ENCODE results near the gene CAPN11.

Gene CAPN11

DNA sequence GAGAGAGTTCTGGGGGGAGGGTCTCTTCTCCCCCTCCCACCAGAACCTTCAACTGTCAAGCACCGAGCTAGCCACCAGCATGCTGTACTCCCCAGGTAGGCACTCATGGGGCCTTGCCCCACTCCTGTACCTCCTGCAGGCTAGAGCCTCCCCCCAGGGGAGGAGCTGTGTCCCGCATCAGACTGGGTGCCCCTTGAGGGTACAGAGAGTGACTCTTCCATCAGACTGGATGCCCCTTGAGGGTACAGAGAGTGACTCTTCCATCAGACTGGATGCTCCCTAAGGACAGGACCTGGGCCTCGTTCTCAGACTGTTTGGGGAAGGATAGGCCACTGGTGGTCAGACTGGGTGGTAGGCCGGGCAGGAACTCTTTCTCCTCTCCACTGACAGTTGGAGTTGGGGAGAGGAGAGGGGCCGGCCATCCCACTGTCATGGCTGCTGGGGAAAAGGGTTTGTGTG is at the start of gene CAPN11:
Gene CAPN11 (plus strand): TSS at position 51 of the 459 bp plus-strand sequence. CDS start 29 bp downstream, at position 80.
- in situ Hi-C loops (cut with MboI; ENCODE audit: low sequenced_read_pairs), result no loop called here

DNA sequence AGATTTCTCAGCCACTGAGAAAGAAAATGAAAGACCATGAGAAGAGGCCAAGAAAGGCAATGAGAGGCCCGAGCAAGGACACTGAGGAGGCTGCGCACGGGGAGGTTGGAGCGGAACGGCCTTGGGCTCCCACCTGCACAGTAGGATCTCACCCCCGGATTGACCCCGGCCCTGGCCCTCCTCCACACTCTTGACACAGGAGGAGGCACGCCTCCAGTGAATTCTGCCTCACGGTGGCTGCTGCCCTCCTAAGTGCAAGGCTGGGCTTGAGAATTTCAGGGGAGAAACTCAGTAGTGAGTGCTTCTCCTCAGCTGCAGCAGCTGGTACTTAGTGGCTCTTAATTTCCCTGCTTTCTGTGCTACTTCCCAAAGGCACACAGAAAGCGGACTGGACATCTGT is 49.4 kb upstream of the CAPN11 start:
- in situ Hi-C loops (cut with MboI; ENCODE audit: low sequenced_read_pairs), result no loop called here

DNA sequence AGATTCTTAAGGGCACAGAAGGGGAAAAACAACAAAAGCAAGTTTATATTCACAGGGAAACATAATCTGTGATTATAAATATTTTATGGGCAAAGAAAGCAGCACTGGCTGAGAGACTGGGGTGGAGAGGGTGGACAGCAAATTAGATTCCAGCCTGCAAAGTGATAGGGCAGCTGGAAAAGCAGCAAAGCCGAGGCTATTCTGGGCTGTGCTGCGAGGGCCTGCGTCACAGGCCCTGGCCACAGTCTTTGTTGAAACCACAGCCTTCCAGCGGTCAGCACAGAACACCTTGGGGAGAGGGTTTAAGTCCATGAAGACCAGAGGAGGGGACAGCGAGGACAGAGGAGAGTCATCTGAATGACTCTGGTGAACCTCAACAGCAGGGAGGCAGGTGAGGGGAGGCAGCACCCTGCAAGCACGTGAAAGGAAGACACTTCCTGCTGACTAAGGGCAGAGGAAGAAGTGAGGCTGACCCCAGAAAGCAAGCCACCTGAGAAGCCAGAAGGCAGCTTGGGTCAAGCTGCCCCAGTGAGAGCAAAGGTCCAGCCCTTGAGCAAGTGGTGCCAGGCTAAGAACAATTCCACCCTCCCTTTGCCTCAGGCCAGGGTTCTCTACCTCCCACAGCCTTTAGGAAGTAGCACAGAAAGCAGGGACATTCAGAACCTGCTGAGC is 48.5 kb upstream of the CAPN11 start:
- in situ Hi-C loops (cut with MboI; ENCODE audit: low sequenced_read_pairs), result no loop called here

DNA sequence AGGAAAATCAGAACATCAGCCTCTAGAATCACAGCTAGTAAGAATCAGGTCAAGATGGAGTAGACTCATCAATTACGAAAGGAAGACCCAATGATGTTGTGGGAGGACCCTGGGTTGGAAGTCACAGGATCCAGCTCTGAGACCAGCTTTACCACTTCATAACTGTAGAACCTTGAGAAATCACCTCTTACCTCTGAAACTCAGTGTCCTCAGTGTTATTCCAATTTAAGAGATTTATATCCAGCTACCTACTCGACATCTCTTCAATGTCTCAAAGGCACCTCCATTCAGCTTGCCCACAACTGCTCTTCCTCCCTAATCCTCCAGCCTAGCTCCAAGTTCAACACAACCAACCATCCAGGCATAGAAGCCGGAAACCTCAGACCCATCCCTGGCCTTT is 47.7 kb upstream of the CAPN11 start:
- in situ Hi-C loops (cut with MboI; ENCODE audit: low sequenced_read_pairs), result no loop called here

DNA sequence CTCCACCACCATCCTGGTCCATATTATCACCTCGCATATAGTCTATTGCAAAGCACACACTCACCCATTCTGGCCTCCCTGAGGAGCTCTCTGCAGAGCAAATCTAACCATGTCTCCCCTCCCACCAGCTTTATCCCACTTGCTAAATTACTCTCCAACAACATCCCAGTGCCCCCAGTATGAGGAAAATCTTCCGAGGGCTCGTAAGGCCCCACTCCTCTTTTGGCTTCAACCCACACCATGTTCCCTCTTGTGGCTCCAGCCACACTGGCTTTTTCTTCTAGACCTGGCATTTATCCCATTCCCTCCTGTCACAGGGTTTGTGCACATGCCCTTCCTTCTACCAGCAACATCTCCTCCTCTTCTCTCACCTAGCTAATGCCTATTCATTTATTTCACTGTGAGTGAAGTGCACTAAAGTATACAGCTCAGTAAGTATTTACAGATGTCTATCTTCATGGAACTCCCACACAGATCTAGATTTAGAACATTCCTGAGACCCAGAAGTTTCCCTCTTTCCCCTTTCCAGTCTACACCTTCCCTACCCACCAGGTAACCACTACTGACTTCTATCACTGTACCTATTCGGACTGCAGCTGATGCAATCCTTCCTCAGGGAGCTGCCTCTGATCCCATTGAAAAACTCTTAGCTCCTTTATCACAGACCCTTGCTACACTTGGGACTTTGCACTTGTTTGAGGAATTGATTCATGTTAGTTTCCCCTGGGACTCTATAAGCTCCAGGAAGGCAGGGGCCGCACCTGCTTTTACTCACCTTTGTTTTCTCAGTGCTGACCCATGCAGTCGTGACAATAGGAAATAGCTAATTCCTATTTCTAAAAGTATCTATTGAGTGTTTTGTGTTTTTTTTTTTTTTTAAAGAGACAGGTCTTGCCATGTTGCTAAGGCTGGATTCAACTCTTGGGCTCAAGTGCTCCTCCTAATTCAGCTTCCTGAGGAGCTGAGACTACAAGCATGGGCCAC is 46.9 kb upstream of the CAPN11 start:
- in situ Hi-C loops (cut with MboI; ENCODE audit: low sequenced_read_pairs), result no loop called here

DNA sequence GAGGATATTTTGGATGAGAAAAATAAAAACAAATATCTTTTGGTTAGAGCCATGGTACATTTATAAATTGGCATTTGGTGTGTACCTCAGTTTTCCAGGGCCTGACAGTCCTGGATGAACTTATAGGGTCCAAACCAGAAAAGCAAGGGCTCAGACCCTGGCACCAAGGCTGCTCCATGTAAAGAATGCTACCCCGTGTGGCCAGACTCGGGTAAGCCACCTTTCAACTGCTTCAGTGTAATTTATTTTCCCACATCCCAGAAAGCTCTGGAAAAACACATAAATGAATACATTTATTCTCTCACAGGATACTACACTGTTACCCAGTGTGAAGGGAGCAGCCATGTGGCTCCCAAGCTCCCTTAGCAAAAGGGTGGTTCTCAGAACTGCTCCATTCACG is 45.2 kb upstream of the CAPN11 start:
- in situ Hi-C loops (cut with MboI; ENCODE audit: low sequenced_read_pairs), result no loop called here

DNA sequence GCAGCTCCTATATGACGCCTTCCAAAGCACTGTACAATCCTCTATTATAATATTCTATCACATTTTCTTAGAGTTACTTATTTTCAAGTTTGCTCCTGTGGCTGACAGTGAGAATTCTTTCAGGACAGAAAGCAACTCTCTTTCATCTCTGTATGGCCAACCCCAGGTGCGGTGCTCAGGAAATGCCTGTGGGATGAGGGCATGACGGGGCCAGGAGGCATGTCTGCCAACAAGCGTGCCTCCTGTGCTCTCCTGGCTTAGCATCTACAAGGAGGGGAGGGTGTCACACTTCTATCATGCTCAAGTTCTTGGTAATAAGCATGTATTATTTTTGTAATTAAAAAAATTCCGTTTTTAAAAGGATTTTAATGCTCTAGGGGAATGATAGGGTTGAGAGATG is 42.8 kb upstream of the CAPN11 start:
- in situ Hi-C loops (cut with MboI; ENCODE audit: low sequenced_read_pairs), result no loop called here

DNA sequence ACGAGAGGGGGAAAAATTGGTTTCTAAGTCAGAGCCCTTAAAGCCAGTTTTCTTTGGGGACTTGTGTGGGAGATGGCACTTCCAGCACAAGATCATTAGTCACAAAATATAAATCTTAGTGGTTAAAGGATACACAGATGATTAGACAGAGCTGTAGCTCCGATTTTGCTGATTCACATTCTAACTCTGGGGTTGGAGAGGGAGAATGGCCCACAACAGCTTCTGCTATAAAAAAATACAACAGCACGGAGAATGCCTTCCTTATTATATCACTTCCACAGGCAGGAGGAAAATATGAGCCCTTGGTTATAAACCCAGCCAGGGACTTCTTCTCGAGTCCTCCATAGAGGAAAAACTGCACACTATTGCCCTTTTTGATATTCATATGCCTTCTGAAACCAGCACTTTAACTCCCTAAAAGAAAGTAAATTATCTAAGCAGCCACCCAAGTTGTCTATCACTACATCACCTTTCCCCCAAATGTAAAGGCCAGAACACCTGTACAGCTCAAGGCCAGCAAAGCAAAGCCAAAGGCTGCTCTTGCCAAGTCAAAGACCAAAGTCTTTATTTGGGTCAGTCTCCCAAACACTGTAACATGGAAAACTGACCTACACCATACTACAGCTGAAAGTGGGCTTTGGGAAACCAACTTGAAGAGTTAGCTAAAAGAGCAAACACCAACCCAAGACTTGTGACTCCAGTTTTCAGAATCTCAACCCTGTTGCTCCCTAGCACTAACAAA is 41.8 kb upstream of the CAPN11 start:
- in situ Hi-C loops (cut with MboI; ENCODE audit: low sequenced_read_pairs), result no loop called here

DNA sequence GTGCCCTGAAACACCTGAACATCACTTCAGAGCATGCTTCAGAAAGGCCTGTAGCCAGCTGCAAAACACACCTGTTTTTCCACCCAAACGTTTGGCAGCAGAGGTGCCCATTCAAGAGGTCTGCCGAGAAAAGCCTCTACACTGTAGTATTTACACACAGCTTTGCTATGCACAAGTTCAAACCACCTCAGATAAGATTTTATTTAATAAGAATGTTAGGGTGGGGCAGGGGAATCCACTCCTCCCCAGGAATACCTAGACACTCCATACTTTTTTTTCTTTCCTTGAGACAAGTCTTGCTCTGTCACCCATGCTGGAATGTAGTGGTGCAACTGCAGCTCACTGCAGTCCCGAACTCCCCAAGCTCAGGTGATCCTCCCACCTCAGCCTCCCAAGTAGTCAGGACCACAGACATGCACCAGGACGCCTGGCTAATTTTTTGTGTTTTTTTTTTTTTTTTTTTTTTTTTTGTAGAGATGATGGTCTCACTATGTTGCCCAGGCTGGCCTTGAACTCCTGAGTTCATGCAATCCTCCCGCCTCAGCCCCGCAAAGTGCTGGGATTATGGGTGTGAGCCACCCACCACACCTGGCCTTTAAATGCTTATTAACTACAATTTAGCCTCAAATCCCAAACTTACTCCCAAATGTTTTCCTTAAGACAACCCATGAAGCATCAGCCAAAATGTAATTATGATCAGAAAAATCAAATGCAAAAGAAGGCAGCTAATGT is 41.1 kb upstream of the CAPN11 start:
- in situ Hi-C loops (cut with MboI; ENCODE audit: low sequenced_read_pairs), result no loop called here

DNA sequence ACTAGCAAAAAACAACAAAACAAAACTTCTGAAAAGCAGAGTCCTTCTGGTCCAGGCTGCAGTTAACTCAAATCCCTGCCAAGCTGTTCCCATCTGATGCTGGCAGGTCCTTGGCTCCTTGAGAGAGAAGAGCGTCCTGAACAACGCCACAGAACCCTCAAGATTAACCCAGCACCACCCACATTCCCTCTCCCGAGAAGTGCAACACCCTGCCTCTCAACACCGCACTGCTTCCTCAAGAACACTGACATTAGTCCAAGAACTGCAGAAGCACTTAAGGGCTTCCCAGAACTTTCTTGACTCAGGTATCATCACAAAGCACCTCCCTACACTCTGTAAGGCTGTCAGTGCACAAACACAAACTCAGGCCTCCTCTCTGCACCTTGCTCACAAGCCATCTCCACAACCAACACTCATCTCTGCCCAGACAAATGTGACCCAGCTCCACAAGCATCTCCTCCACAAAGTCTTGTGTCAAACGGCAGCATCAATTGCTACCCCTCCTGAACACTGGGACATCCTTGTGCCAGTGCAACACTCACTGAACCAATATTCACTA is 38.8 kb upstream of the CAPN11 start:
- in situ Hi-C loops (cut with MboI; ENCODE audit: low sequenced_read_pairs), result no loop called here

DNA sequence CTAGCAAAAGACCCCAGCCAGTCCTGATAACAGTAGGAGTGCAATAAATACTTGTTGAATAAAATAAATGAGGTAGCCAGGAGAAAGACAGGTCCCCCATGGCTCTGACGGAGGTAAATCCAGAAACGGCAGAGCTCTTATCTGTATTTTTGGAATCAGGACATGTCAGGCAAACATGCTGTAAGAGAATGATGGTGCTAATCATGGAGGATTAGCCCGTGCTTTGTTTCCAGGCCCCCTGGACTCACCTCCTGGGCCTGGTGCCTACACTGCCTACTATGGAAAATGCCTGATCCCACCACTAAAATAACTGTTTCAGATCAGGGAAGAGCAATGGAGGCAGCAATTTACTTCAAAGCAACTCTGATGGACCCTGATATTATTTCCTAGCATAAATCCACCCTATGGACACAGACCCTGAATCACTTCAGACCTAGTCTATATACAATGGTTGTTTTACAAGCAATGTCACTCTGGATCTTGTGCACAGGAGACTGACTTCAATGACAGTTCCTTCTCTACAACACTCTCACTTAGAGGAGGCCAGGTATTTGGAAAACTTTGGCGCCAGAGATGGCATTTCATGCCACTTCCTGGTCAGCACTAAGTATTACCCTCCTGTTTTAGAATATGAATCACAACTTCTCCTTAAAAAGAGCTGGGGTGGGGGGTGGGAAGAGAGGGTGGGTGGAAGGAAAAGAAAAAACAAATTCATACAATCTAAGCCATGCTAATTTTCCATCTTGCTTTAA is 37.8 kb upstream of the CAPN11 start:
- in situ Hi-C loops (cut with MboI; ENCODE audit: low sequenced_read_pairs), result no loop called here

DNA sequence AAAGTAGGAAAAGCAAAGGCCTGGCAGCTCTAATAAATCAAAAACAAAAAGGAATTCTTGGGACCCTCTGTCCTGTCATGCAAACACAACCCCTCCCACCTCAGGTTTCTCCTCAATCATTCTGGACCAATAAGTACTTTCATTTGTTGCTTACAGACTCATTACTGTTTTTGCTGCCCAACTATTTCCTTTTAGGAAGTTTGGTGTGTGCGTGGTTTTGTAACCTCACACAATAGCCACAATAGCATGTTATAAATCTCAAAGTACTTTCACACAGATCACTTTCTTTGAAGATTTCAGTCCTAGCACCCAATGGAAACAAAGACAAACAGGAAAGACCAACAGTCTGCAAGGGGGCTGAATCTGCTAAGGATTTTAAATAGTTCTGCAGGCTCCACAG is 35.8 kb upstream of the CAPN11 start:
- in situ Hi-C loops (cut with MboI; ENCODE audit: low sequenced_read_pairs), result no loop called here

DNA sequence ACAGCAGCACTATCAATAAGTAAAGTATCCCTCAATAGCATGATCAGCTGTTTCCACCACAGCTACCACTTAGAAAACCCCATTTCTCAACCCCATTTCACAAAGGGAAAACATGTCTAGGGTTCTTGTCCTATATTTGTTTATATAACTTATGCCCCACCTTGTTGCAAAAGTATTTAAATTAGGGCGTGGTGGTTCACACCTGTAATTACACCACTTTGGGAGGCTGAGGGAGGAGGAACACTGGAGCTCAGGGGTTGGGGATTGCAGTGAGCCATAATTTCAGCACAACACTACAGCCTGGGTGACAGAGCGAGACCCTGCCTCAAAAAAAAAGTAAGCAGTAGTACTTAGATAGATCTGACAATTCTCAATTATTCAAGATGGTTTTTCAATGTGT is 35.1 kb upstream of the CAPN11 start:
- in situ Hi-C loops (cut with MboI; ENCODE audit: low sequenced_read_pairs), result no loop called here

DNA sequence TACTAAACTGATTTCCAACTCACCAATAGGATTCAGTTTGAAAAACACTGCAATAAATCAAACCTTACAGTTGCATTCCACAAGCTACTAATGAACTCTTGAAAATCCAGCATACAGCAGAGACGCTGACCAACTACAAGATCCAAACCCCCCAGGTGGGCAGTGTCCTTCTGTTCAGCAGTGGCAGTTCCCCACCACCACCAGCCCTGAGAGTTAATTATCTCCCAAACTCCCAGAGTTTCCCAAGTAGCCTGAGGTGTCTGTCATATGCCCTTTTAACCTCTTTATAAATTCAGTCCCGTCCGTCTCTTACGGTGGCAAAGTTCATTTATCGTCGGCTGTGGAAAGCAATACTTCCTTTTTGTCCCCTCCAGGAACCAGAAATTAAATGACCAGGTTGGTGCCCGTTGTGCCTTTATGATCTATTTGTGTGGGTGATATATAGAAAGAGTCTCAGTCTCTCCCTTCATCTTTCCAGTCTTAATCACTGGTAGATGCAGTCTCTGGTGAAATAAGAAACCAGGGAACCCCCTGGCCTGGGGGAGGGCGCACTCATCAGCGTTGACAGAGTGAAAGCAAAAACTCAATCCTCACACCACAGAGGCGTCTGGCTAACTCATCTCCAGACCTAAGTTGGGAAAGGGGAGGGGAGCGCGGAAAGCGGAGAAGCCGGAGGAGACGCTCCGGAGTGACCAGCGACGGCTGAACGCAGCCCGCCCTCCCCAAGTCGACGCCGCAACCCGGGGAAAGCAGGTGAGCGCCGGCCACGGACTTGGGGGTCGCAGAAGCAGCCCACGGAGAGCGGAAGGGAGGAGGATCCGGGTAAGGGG is 32.1 kb upstream of the CAPN11 start:
- in situ Hi-C loops (cut with MboI; ENCODE audit: low sequenced_read_pairs), result no loop called here

DNA sequence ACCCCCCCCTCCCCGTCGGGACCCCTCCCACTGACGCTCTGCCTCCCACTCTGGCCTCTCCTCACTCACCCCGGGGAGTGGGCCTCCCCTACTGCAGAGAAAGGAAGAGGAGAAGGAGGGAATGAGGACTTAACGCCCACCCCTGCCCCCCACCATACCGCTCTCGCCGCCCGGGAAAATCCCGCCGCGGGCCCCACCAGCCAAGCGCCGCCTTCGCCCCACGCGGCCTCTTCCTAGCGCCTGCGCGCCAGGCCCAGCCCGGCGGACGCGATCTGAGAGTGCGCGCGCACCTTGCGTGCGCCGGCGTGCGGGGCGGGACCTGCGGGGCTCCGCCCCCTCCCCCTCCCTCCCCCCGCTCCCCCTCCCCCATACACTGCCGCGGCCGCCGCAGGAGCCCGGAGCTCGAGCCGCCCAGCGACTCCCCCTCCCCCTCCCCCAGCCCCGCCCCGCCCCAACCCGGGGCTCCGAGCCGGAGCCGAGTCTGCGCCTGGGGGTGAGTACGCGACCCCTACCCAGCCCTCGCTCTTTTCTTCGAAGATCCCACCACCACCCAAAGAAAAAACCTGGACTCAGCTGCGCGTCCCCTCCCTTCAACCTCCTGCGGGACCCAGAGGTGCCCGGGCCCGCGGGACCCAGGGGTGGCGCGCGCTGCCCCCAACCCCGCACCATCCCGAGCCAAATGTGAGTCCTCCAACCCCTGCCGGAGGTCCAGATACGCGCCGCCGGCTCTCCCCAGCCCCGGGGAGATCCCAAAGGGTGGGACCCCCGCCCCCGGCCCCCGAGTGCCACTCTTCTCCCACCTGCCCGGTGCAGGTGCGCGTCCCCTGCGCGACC is 31.2 kb upstream of the CAPN11 start, which contains the start of the genes MRPL14 and TMEM63B:
Gene MRPL14 (minus strand): TSS at position 267 of the 834 bp plus-strand sequence. CDS start 10,841 bp downstream, outside the sequence.
Gene TMEM63B (plus strand): TSS at position 369 of the 834 bp plus-strand sequence. CDS start 7,031 bp downstream, outside the sequence.
- in situ Hi-C loops (cut with MboI; ENCODE audit: low sequenced_read_pairs), result no loop called here

DNA sequence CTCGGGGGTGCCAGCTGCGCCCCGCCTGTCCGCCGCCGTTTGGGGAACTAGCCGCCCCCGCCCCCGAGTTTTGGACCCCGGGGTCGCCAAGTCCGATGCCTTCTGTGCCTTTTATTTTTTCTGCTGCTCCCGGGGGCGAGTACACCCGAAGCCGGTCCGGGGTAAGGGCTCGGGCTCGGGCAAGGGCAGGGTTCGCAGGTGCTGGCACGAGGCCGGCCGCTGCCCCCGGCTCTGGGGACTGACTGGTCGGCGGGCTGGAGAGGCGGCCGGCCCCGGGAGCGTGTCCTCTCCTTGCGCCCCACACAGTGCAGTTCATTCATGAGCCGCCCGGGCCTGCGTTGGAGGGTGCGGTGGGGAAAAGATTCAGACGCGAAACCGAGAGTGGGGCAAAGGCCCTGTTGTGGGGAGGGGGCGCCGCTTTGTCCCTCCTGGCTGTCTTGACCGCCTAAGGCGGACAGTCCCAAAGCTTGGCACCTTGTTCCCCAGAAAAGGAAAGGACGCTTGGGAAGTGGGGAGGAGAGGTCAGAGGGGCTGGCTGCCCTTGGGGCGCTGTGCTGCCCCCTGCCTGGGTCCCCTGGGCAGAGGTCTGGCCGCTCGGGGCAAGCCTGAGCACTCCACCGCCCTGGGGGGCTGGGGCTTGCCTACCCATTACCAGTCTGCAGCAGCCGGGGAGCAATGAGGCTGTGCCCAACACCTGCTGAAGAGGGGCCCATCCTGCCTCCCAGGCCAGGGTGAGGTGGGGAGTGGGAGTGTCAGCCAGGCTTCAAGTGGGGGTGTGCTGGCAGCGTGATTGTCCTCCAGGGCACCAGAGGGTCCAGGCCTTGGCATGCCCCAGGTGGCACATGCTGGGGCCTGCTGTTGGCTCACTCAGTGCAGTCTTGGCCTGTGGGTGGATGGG is 30.4 kb upstream of the CAPN11 start:
- in situ Hi-C loops (cut with MboI; ENCODE audit: low sequenced_read_pairs), result no loop called here
